Stimulated activated effector memory CD8-positive, alpha-beta T cell treated with anti-CD3 and anti-CD28 coated beads, Interleukin-12 subunit alpha, Interleukin-12 subunit beta, amount 100 ng/mL, for 72 hours (primary cell): Measurements from ENCODE around the gene ADSS2.

Source experiments
- ATAC-seq: fragments of 150-1000 bp; cut with Tn5 transposase; 2 replicates; pipeline ENCODE4 v1.10.0; 2021
- DNase-seq, 2 donors: peaks; one replicate each; pipeline ENCODE4 v3.0.0; 2021 to 2022; ENCODE audit warnings: low spot score in 2 of 2
- H3K27ac Mint-ChIP-seq: one replicate; pipeline ENCODE4 v1.8.0; 2022; ENCODE audit warnings: mild to moderate bottlenecking, mixed read lengths
- H3K36me3 Mint-ChIP-seq: one replicate; pipeline ENCODE4 v1.8.0; 2022; ENCODE audit warnings: mild to moderate bottlenecking, mixed read lengths
- H3K4me1 Mint-ChIP-seq: one replicate; pipeline ENCODE4 v1.8.0; 2022; ENCODE audit warnings: mixed read lengths
- H3K4me3 Mint-ChIP-seq: one replicate; pipeline ENCODE4 v1.8.0; 2022; ENCODE audit warnings: mild to moderate bottlenecking, mixed read lengths
- H3K9me3 Mint-ChIP-seq: one replicate; pipeline ENCODE4 v1.8.0; 2022; ENCODE audit warnings: mixed read lengths

ADSS2 gene

DNA sequence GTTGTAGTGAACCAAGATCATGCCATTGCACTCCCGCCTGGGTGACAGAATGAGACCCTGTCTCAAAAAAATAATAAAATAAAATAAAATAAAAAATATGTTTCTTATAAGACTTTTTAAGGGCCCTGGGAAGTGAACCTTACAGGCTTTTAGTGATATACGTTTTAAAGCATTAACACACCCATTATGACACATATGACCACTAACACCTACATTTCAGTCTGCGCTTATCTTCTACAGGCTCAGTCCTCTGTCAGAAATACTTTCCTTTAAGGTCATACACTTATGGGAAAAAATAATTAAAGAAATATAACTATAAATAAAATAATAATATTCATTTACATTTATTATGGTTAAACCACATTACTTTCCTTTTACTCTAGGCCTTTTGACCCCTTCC is 21.9 kb downstream of the ADSS2 start:
- H3K27ac Mint-ChIP-seq, result no peak overlapping the region
- ATAC-seq, result no peak
- no peak overlapping the region for H3K4me3 Mint-ChIP-seq
- H3K9me3 Mint-ChIP-seq, result no peaks in the 10 kb centered on the region
- peaks cover 3% of the 10 kb centered on the region for H3K4me1 Mint-ChIP-seq
- peaks cover 75% of the 10 kb centered on the region for H3K36me3 Mint-ChIP-seq
- no peak for DNase-seq

DNA sequence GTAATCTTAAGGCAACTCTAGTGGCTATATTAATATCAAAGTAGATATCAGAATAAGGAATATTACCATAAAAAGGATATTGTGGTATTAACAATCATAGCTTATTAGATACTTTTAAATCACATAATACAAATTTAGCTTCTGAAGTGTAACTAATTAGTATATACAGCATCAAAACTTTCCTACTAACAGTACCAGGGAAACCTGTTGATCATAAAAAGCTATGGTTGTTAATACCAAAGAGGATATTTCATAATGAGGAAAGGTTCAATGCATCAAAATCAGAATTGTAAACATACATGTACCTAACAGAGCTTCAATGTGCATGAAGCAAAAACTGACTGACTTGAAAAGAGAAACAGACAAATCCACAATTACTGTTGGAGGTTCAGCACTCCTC is 24.1 kb downstream of the ADSS2 start:
- H3K27ac Mint-ChIP-seq, result no peak overlapping the region
- no peak overlapping the region for H3K4me3 Mint-ChIP-seq
- peaks cover 6% of the 10 kb centered on the region for H3K4me1 Mint-ChIP-seq
- H3K9me3 Mint-ChIP-seq, result no peaks in the 10 kb centered on the region
- DNase-seq (no peak), ATAC-seq (no peak)
- H3K36me3 Mint-ChIP-seq, result peaks cover 75% of the 10 kb centered on the region

DNA sequence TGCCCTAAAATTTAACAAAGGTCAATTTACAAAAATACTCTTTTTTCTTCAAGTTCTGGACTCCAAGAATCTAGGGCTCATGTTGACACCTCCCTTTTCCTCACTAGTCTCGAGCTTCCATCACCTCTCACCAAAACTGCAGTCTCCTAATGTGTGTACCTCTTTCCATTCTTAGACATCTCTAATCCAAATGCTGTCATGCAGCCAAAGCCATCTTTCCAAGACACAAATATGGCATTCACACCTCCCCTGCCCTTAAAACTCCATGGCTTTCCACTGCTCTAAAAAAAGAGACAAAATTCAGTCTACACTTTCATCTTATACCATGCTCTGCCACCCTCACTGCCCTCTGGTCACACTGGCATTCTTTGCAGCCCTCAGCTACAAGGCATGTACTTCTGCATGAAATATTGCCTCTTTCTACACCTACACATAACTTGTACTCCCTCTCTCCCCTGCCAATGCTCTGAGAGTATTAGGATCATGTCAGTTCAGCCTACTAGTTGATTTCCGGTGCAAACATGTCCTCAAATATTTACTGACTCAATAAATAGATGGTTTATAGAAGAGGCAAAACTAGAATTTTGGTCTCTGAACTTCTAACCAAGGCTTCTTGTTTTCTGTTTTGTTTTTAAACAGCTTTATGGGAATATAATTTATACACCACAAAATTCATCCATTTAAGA is 26.9 kb downstream of the ADSS2 start:
- Mint-ChIP-seq H3K9me3 (no peaks in the 10 kb centered on the region), H3K36me3 (peaks cover 75% of the 10 kb centered on the region), H3K4me1 (peaks cover 6% of the 10 kb centered on the region), H3K4me3 (no peak overlapping the region), H3K27ac (peak overlapping the region; percentile 29)
- DNase-seq (no peak), ATAC-seq (no peak)

DNA sequence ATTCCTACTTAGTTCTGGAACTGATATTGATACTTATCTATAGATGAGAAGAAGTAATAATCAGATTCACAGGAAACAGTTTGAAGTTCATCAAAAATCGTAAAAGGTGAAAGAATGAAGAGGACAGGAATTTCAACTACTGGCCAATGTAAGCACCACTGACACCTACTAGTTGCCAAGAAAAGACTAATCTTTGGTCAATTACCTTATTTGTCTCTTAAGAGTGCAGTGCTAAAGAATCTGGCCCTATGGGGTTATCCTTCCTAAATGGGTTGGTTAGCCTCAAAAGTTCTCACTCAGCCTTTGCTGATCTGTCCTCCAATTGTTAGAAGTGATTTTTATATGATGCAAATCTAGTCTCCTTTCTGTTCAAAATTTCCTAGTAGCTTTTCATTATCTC is 29.5 kb downstream of the ADSS2 start:
- Mint-ChIP-seq H3K27ac (peak overlapping the region; percentile 35), H3K4me3 (no peak overlapping the region), H3K36me3 (peaks cover 81% of the 10 kb centered on the region), H3K9me3 (no peaks in the 10 kb centered on the region), H3K4me1 (peaks cover 6% of the 10 kb centered on the region)
- DNase-seq (no peak), ATAC-seq (no peak)

DNA sequence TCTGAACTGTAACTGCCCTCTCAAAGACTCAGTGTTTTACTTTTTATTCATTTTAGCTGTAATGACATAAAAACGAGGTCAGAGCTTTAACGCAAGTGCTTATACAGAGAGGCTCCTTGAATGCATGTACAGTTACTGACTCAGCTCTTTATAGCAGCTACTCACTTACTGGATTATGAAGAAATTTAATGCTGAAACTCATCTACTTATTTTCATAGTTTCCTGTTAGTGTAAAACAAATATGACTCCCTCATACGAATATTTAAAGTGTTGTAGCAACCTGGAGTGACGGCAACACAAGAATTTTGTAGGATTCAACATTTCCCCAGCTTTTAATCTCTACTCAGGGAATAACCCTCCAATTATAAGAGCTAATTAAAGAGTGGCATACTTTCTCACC is 32.7 kb downstream of the ADSS2 start:
- Mint-ChIP-seq H3K9me3 (no peaks in the 10 kb centered on the region), H3K4me3 (no peak overlapping the region), H3K36me3 (peaks cover 100% of the 10 kb centered on the region), H3K4me1 (peaks cover under 1% of the 10 kb centered on the region), H3K27ac (no peak overlapping the region)
- DNase-seq (no peak), ATAC-seq (no peak)

DNA sequence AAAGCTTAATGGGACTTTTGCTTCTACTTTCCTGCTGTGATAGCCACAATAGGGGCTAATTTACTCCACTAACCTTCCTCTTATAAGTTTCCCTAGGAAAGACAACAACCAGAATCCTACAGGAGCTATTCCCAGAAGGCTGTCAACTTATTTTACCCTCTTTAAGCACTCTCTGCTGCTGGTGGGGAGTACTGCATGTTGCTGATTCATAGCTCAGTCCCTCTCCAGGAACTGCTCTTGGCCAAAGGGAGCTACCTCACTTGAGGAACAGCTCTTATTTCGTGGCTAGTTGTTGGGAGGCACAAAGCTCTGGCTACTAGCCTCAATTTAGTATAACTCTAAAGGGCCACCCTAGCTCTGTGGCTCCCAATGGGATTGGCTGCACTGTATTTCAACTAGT is 37.2 kb downstream of the ADSS2 start:
- H3K36me3 Mint-ChIP-seq, result peaks cover 100% of the 10 kb centered on the region
- H3K4me1 Mint-ChIP-seq, result peaks cover 19% of the 10 kb centered on the region
- H3K27ac Mint-ChIP-seq, result no peak overlapping the region

DNA sequence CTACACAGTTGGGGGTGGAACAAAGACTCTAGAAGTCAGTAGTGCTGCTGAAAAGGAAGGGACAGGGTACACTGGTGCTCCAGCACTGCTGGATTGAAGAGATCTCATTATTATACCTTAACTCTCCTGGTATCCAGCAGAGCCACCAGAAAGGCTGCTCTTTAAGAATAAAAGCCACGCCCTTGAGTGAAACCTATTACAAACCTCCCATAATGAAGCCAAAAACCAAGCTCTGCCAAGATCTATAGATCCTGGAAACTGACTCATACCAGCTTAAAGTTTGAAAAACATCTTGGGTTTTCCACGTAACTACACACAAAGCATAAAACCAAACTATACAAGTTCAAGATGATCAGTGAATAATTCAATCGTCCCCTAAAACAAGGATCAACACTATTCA is 38.0 kb downstream of the ADSS2 start:
- Mint-ChIP-seq H3K27ac (no peak overlapping the region), H3K4me3 (no peak overlapping the region), H3K36me3 (peaks cover 100% of the 10 kb centered on the region), H3K9me3 (no peaks in the 10 kb centered on the region), H3K4me1 (peaks cover 21% of the 10 kb centered on the region)
- DNase-seq (no peak), ATAC-seq (no peak)

More for the DNA sequence above, 37.2 kb downstream of the ADSS2 start:
- no peak for DNase-seq
- no peak for ATAC-seq
- Mint-ChIP-seq H3K9me3 (no peaks in the 10 kb centered on the region), H3K4me3 (no peak overlapping the region)

DNA sequence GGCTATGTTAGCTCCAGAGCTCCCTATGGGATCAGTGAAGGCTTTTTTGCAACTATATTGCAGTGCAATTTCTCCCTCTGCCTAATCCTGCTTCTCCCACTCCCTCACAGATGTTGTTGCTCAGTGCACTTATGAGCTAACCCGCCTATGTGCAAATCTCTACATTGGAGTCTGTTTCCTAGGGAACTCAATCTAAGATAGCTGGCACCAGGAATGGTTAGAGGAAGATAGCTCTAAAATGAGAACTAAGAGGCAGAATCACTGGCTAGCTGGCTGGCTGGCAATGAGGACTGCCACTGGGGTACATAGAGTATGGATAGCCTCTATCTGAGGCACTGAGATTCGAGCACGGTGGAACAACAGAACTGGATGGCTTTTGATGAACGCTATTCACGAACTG is 39.5 kb downstream of the ADSS2 start:
- Mint-ChIP-seq H3K4me1 (peaks cover 27% of the 10 kb centered on the region), H3K27ac (peak overlapping the region; percentile 29), H3K4me3 (no peak overlapping the region), H3K9me3 (no peaks in the 10 kb centered on the region), H3K36me3 (peaks cover 100% of the 10 kb centered on the region)
- no peak for ATAC-seq
- DNase-seq, result no peak

DNA sequence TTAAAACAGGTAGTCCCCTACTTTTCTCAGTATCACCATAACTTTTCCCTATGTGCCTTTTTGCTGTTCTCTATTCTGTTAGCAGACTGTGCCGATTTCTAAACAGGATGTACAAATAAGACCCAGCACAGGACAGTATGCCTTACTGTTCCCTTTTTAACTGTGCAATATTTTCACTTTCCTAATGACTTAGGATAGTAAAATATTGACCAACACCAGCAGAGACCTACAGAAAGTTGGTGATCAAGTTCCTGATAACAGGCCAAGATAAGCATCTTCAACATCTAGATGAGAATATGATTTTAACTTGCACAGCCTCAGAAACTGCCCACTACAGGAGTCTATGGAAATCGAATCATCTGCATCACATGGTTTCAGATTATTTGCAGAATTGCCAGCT is 42.0 kb downstream of the ADSS2 start:
- Mint-ChIP-seq H3K4me1 (peaks cover 36% of the 10 kb centered on the region), H3K9me3 (no peaks in the 10 kb centered on the region), H3K4me3 (no peak overlapping the region), H3K27ac (peak overlapping the region; percentile 76), H3K36me3 (peaks cover 95% of the 10 kb centered on the region)
- ATAC-seq, result peak; percentile 57
- DNase-seq, result no peak

DNA sequence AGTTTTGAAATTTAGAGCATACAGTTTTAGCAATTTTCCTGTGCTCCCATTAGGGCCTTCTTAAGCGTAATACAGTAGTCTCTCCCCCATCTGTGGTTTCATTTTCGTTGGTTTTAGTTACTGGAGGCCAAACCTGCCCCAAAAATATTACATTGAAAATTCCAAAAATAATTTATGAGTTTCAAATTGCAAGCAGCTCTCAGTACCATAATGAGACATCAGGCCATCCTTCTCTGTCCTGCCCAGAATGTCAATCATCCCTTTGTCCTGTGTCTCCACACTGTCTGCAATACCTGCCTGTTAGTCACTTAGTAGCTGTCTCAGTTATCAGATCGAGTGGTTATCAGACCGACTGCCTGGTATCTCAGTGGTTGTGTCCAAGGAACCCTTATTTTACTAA is 45.4 kb downstream of the ADSS2 start:
- H3K36me3 Mint-ChIP-seq, result peaks cover 95% of the 10 kb centered on the region
- no peak overlapping the region for H3K4me3 Mint-ChIP-seq
- ATAC-seq (peak; percentile 47), DNase-seq (no peak)
- H3K9me3 Mint-ChIP-seq, result peaks cover 12% of the 10 kb centered on the region
- H3K27ac Mint-ChIP-seq, result no peak overlapping the region
- H3K4me1 Mint-ChIP-seq, result peaks cover 23% of the 10 kb centered on the region

DNA sequence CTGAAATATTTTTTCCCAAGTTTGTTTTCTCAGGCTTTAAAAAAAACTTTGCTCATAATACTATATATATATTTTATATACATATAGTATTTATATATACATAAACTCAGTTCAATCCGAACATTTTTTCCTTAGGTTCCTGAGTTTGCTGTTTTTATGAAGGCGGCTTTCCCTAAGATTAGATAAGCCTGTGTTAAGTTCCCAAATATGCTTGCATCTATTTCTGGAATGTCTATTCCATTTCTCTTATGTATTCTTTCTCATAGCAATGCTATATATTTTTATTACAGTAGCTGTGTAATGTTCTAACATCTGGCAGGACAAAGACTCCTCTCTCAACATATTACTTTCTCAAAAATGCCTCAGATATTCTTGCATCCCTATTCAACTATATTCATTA is 45.9 kb downstream of the ADSS2 start:
- H3K36me3 Mint-ChIP-seq, result peaks cover 90% of the 10 kb centered on the region
- peaks cover 23% of the 10 kb centered on the region for H3K4me1 Mint-ChIP-seq
- peaks cover 16% of the 10 kb centered on the region for H3K9me3 Mint-ChIP-seq
- H3K27ac Mint-ChIP-seq, result no peak overlapping the region
- ATAC-seq (no peak), DNase-seq (no peak)
- no peak overlapping the region for H3K4me3 Mint-ChIP-seq

DNA sequence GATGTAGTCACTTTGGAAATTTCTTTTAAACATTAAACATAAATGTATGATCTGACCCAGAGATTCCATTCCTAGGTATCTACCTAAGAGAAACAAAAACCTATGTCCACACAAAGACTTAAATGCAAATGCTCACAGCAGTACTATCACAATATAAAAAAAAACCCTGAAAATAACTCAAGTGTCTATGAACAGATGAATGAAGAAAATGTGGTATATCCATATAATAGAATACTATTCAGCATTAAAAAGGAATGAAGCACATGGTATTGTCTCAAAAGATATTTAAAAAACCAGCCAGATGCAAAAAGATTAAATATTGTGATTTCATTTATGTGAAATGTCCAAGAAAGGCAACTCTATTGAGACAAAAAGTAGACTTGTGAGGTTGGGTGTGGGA is 48.3 kb downstream of the ADSS2 start:
- DNase-seq (no peak), ATAC-seq (no peak)
- Mint-ChIP-seq H3K9me3 (peaks cover 16% of the 10 kb centered on the region), H3K4me1 (peaks cover 15% of the 10 kb centered on the region), H3K36me3 (peaks cover 66% of the 10 kb centered on the region), H3K4me3 (no peak overlapping the region), H3K27ac (no peak overlapping the region)

DNA sequence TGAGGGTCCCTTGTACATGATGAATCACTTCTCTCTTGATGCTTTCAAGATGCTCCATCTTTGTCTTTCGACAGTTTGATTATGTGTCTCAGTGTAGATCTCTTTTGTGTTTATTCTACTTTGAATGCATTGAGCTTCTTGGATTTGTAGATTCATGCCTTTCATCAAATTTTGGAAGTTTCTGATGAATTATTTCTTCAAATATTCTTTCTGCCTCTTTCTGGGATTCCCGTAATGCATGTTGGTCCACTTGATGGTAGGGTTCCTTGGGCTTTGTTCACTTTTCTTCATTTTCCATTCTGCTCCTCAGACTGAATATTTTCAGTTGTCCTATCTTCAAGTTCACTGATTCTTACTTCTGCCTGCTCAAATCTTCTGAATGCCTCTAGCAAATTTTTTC is 50.7 kb downstream of the ADSS2 start:
- ATAC-seq (no peak), DNase-seq (no peak)
- peak overlapping the region; percentile 54 for H3K27ac Mint-ChIP-seq
- peaks cover 46% of the 10 kb centered on the region for H3K36me3 Mint-ChIP-seq
- peaks cover 16% of the 10 kb centered on the region for H3K9me3 Mint-ChIP-seq
- H3K4me1 Mint-ChIP-seq, result peaks cover 9% of the 10 kb centered on the region
- no peak overlapping the region for H3K4me3 Mint-ChIP-seq

DNA sequence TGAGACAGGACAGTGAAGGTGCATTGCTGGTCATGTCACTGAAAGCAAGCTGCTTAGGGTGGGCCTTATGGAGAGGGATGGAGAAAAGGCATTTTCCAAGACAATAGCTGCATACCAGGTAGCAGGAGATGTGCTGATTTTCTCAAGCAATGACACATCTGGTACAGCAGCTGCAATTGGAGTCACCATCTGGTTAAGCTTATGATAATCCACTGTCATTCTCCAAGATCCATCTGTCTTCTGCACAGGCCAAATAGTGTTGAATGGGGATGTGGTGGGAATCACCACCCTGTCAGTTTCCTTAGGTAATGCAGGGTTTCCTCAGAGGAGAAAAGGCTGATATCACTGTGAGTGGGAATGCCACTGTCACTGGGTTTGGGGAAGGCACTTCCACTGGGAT is 54.6 kb downstream of the ADSS2 start:
- ATAC-seq (no peak), DNase-seq (no peak)
- H3K4me1 Mint-ChIP-seq, result peaks cover 9% of the 10 kb centered on the region
- no peak overlapping the region for H3K4me3 Mint-ChIP-seq
- H3K36me3 Mint-ChIP-seq, result peaks cover 8% of the 10 kb centered on the region
- peak overlapping the region; percentile 57 for H3K27ac Mint-ChIP-seq
- H3K9me3 Mint-ChIP-seq, result peaks cover 12% of the 10 kb centered on the region

DNA sequence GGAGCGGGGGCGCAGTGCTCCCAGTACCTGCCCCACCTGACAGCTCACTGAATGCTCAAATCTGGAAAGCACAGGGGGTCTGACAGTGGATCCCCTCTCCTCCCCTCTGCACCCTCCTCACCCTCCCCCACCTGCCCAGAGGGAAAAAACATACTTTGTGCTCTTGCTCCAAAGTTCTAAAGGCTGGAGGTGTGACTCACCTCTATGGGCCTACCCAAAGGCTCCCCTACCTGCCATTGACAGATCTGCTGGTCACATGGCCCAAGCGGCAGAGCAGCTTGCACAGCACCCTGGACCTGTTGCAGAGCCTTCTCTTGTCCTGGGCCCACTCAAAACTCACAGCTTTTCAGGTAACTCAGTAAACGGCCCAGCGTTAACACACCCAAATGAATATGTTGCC is 55.7 kb downstream of the ADSS2 start:
- DNase-seq (no peak), ATAC-seq (peak; percentile 45)
- Mint-ChIP-seq H3K4me3 (no peak overlapping the region), H3K9me3 (peaks cover 2% of the 10 kb centered on the region), H3K4me1 (peaks cover 9% of the 10 kb centered on the region), H3K36me3 (no peaks in the 10 kb centered on the region), H3K27ac (peak overlapping the region; percentile 57)

DNA sequence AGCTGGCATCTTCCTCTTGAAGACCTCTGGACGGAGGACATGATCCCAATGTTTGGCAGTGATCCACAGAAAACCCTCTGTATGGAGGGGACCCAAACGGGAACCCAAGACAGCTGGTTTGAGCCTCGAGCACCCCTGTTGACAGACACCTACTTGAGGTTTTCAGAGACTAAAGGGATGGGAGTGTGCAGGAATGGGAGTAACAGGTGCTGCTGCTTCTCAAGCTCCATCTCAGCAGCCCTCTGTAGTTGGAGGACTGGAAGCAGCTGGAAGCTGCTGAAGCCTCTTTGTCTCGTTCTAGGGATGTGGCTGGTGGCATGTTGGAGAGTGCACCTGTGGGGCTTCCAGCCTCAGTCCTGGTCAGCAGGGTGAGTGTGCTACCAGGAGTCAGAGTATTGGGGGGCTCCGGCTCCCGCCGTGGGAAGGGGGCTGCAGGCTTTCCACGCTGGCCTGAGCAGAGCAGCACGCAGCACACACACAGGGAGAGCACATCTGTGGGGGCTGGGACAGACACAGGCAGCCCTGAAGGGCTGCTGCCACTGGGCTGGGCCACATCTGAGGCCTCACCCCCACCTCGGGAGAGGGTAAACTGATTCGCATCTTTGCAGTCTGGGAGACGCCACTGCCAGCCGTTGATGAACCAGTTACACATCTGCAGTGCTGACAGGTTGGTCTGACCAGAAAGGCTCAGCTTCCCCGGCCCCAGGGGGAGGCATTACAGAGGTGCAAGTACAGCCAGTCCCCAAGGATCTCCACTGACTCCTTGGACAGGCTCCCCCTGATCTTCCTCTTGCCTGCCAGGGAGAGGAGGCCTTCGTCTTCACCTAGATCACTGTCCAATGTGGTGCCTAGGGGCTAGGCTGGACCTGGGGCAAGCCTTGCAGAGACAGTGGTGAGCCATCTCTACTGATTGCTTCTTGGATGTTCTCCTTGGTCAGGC is 56.6 kb downstream of the ADSS2 start:
- DNase-seq, result no peak
- Mint-ChIP-seq H3K4me1 (peaks cover 9% of the 10 kb centered on the region), H3K4me3 (no peak overlapping the region), H3K9me3 (peaks cover 2% of the 10 kb centered on the region), H3K27ac (peak overlapping the region; percentile 34), H3K36me3 (no peaks in the 10 kb centered on the region)
- ATAC-seq, result peak; percentile 28
